HL-60 (cell line): ENCODE measurements around the gene TBX3.

Experiments
- CTCF ChIP-seq: IDR thresholded peaks from one replicate; pipeline ENCODE4 v1.5.1; 2011; ENCODE audit warnings: low read length, control low read depth, inconsistent platforms; ENCODE audit not compliant: insufficient read depth
- GABPA ChIP-seq: IDR thresholded peaks from 2 replicates; pipeline ENCODE4 v1.6.1; 2012; ENCODE audit warnings: low read depth
- REST ChIP-seq: IDR thresholded peaks from 2 replicates; pipeline ENCODE4 v1.6.1; 2012; ENCODE audit warnings: low read depth; ENCODE audit not compliant: insufficient replicate concordance

- TF ChIP-seq CTCF (no peak), GABPA (no peak), REST (no peak)
These were observed 26.2 kb upstream of the TBX3 start for GRCh38 chr12:114710151-114710550.
